Subcutaneous adipose tissue (tissue), 4 donors: ENCODE data around the gene EMID1. TPM values are rescaled to one million over a fixed set of nuclear protein-coding genes. Genes with fewer than 3 reads are reported as not detected.

Source experiments
- total RNA-seq, 4 donors: library from RNA; depleted of rRNA; stranded (reverse); fragments of >200 nt; gene quantifications; one replicate each; pipeline ENCODE4 v1.1.0, GENCODE V29; 2016
- TF ChIP-seq, protein P1 (sequence below): fragments of 450-650 bp; IDR thresholded peaks from one replicate; pipeline ENCODE4 v1.5.1; 2016; ENCODE audit warnings: low read depth, mild to moderate bottlenecking, control low read depth, antibody characterized with exemption, moderate library complexity

Gene EMID1
- total RNA-seq, 4 donors from 2014 or later = 0.17 to 1.3 (median 0.94) TPM; not detected in 1

DNA sequence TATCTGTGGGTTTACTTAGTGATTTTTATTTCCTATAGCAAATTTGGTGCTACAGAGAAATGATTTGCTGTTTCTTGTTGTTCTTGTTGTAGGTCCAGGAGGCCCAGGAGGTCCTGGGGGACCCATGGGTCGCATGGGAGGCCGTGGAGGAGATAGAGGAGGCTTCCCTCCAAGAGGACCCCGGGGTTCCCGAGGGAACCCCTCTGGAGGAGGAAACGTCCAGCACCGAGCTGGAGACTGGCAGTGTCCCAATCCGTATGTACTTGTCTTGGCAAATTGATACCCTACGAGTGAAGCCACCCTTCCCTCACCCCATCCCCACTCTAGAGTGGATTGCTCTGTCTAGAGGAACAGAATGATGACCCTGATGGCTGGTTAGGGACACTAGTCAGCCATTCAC, 92.9 kb downstream of the EMID1 start:
- TF ChIP-seq, protein P1, sequence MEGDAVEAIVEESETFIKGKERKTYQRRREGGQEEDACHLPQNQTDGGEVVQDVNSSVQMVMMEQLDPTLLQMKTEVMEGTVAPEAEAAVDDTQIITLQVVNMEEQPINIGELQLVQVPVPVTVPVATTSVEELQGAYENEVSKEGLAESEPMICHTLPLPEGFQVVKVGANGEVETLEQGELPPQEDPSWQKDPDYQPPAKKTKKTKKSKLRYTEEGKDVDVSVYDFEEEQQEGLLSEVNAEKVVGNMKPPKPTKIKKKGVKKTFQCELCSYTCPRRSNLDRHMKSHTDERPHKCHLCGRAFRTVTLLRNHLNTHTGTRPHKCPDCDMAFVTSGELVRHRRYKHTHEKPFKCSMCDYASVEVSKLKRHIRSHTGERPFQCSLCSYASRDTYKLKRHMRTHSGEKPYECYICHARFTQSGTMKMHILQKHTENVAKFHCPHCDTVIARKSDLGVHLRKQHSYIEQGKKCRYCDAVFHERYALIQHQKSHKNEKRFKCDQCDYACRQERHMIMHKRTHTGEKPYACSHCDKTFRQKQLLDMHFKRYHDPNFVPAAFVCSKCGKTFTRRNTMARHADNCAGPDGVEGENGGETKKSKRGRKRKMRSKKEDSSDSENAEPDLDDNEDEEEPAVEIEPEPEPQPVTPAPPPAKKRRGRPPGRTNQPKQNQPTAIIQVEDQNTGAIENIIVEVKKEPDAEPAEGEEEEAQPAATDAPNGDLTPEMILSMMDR = no peak

DNA sequence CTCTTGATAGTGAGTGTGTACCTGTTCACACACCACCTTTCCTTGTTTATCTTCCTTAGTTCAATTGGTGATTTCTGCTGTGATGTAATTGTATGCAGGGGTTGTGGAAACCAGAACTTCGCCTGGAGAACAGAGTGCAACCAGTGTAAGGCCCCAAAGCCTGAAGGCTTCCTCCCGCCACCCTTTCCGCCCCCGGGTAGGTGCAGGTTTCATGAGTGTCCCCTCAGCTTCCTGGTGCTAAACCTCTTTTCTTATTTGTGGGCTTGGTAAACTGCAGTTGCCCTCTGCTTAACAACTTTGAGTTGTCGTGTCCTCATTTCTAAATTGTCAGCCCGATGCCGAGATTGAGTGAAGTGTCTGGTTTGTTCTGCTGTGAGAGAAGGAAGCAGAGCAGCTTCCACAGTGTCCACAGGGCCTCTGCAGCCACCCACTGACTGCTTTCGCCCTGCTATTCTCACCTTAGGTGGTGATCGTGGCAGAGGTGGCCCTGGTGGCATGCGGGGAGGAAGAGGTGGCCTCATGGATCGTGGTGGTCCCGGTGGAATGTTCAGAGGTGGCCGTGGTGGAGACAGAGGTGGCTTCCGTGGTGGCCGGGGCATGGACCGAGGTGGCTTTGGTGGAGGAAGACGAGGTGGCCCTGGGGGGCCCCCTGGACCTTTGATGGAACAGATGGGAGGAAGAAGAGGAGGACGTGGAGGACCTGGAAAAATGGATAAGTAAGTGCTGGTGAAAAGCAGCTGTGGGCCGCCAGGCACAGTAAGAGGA, 93.6 kb downstream of the EMID1 start:
- TF ChIP-seq, protein P1 = no peak

DNA sequence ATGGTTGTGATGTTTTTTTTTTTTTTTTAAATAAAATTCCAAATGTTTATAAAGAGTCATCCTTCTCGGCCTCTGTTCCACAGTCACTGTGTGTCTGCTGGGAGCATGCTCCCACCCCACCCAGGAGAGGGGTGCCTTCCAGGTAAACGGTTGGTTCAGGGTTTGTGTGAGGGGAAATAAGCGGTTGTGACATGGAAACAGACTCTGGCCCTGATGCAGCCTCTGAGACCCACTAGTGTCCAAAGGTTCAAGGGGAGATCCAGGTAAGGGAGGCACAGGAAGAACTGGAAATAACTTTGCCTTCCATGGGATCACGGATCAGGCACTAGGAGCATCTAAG, 94.7 kb downstream of the EMID1 start:
- TF ChIP-seq, protein P1 = no peak

DNA sequence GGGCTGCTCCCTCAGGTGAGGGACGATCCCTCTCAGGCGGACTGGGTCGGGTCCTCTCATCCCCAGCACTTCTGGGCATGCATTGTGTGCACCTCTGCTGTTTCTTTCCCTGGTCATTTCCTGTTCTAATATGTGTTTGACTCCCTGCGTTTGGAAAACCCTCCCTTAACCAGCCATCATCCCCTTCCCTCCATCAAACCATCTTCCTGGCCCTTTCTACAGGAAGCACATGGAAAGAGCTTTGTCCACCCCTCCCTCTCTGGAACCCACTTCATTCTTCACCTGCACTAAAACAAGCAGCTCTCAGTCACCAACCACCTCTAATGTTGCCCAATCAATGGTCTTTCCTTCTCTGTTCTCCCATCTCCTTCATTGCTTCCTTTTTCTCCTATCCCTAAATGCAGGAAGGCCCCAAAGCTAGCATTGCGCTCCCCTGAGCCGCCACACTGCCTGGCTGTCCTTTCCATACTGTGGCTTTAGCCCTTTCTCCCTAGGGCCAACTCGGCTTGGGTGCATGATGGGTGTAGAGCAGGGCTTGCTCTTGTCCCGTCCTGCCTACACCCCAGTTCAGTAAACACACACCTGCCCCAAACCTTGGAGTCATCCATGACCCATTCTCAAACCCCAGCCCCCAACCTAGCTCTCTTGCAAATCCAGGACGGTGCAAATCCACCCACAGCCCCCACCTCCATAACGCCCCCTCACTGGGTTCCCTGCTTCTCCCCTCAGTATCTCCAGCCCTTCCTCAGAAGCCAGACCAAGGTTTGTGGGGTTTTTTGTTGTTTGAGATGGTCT, 95.3 kb downstream of the EMID1 start:
- TF ChIP-seq, protein P1 = no peak

DNA sequence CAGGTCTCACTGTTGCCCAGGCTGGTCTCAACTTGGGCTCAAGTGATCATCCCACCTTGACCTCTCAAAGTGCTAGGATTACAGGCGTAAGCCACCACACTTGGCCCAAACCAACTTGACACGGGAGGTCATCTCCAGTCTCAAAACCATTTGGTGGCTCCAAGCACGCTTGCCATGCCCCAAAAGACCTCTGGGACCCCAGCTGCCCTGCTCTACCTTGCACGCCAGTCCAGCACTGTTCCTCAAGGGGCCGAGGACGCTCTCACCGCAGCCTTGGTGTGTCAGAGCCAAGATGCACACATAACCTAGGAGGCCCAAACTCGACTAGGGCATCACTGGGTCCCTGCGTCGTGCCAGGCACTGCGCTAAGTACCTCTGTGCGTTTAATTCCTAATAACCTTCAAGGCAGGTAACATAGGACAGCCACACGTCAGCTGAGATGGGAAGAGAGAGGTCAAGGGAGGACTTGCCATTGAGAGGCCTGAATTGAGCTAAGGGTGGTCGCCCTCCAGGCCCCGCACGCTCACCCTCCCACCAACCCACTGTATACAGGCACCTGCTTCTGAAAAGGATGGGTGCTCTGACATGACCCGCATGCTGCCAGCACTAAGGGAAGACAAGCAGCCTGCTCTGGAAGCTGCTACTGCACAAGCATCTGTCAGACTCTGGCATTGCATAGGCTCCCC, 96.2 kb downstream of the EMID1 start:
- TF ChIP-seq, protein P1 = no peak

DNA sequence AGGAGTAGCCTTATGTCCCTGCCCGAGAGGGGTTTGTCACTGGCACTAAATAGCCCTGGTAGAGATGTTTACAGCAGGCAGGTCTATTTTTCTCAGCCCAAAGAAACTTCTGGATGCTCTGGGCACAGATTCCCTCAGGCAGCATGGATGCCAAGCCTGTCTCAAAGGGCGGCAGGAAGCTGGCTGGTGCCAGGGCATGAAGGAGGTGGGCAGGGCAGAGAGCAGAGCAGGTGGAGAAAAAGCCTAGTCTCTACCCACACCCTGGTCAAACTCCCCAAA, 96.6 kb downstream of the EMID1 start:
- TF ChIP-seq, protein P1 = no peak
